RPMI8226 (cell line): ENCODE data around the gene COL27A1.

Source experiments
- DNase-seq: peaks from one replicate; pipeline ENCODE4 v3.0.0-alpha.2; 2015

The COL27A1 gene

DNA sequence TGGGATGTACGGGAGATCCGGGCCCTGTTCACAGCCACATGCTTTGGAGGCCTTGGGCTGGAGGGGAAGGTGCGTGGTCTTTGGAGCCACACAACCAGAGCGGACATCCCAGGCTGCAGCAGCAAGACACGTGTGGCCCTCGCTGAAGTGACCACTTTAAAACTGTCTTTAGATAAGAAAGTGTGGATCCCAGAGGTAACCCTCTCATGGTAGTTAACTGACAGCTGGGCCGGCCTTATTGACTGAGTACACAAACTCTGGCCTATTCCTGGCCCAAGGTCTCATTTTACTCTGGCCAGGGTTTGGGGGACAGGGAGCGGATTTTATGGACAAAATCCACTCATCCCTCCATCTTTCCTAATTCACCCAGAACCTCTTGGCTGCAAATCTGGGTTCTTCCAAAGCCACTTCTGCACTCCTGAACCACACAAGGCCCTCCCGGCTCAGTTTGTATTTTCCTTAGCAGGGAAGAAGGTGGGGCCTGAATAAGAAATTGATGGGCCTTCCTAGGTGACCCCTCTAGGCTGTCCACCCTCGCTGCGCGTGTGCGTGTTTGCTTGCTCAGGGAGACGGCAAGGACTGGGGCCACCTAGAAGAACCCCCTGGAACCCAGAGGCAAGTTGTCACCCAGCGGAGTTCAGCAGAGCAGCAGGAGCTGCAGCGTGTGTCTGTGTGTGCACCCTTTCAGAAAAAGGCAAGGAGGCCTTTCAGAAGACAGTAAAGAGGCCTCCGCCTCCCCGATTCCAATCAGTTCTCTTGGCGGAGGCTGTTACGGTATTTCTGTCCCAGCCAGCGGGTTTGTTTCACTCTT lies 94.3 kb downstream of the COL27A1 start:
- DNase-seq: no peak

- no peak for DNase-seq
These were observed 94.9 kb downstream of the COL27A1 start for GRCh38 chr9:114250235-114250568.

DNA sequence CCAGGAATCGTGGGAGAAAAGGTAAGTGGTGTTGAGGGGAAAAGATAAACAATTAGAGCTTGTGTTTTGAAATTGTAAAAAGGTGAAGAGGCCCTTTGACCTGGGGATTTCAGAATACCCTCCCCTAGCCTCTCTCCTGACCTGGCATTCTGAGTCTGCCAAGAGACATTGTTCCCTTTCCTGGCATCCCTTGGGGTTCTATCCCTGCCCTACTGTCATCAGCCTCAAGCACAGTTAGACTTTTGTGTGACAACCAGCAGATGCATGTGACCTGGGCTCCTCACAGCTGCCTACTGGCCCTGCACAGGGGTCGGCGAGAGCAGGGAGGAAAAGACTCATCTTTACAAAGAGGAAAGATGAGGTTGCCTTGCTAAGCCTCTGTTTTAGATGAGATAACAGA lies 95.3 kb downstream of the COL27A1 start:
- no peak for DNase-seq

- DNase-seq: no peak
These were observed 97.1 kb downstream of the COL27A1 start for GRCh38 chr9:114252394-114252793.

GRCh38 chr9:114256827-114257328 lies 101.5 kb downstream of the COL27A1 start:
- no peak for DNase-seq

DNA sequence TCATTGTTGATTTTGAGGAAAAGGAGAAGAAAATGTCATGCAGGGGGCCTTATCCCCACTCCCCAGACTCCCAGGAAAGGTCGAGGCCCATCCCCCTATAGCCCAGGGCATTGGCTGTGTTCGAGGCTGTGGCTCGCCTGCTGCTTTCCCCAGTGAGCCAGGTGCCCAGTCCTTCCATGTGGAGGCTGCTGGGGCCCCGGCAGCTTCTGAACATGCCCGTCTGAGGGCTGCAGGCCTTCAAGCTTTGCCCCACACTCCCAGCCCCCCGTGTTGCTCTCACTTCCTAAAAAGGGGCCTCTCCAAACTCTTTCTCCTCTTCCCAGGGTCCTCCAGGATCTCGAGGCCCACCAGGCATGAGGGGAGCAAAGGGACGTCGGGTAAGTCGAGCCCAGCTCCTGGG lies 102.9 kb downstream of the COL27A1 start:
- DNase-seq: no peak

GRCh38 chr9:114258866-114259797 lies 103.8 kb downstream of the COL27A1 start:
- no peak for DNase-seq

- DNase-seq: no peak
These were observed 104.6 kb downstream of the COL27A1 start for GRCh38 chr9:114259798-114260523.

DNA sequence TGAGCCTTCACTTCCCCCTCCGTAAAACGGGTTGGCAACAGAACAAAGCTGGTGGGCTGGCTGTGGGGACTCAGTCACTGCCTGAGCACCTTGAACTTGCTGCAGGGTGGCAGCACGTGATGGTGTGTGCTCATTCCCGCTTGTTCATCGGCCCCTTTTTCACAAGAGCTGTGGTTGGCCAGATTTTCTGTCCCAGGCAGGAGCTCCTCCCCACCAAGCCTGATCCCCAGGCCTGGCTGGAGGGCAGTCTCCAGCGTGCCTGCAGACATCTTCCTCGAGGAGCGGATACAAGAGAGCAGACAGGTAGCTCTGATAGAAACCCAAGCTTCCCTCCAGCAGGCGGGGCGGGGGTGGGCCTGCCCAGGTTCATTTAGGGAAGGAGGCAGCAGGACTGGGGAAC lies 105.7 kb downstream of the COL27A1 start:
- no peak for DNase-seq

DNA sequence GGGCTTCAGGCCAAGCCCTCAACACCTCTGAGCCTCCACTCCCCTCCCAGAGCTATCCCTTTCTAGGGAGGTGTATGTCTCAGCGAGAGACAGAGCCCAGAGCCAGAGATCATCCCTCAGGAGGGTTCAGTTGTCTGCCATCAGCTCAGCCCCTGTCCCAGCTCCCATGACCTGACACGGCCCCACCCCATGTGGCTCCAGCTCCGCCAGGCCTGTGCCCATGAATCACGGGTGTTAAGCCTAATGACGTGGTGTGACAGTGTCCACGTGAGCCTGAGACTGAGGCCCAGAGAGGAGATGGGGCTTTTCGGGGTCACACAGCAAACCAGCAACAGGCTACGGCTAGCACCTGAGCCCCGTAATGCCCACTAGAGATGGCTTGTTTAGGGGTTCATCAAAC lies 106.7 kb downstream of the COL27A1 start:
- no peak for DNase-seq

- no peak for DNase-seq
These were observed 108.6 kb downstream of the COL27A1 start for GRCh38 chr9:114263853-114264510.

DNA sequence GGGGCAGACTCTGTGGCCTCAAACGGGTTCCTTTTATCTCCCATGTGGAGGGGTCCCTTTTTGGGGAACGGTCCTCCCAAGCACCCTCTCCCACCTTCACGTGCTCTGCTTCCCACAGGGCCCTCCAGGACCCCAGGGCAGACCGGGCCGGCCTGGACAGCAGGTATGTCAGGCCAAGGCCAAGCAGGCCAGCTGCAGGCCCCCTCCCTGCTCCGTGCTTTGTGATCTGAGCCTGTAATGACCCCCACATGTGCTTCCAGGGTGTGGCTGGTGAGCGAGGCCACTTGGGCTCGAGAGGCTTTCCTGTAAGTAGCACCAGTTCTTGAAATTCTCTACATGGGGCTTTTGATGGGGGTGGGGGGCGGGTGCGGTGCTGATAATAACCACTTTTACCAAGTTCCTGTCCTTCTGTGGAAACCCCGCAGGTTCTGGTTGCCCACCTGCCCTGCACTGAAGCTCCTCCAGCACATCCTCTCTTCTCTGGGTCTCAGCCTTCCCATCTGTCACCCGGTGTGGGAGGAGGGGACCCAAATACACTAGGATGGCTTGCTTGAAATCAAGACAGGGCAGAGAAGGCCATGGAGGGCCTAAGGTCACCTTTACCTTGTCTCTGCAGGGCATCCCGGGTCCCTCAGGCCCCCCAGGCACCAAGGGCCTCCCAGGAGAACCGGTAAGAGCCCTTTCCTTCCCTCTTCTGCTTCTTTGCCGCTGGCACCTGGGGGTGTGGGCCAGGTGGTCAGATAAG lies 109.6 kb downstream of the COL27A1 start:
- DNase-seq: no peak

GRCh38 chr9:114266969-114267368 lies 111.6 kb downstream of the COL27A1 start:
- DNase-seq: no peak

- DNase-seq: no peak
These were observed 113.7 kb downstream of the COL27A1 start for GRCh38 chr9:114269023-114269422.

- DNase-seq: no peak
These were observed 115.0 kb downstream of the COL27A1 start for GRCh38 chr9:114270120-114270975.

- no peak for DNase-seq
These were observed 116.5 kb downstream of the COL27A1 start for GRCh38 chr9:114271556-114272510.

DNA sequence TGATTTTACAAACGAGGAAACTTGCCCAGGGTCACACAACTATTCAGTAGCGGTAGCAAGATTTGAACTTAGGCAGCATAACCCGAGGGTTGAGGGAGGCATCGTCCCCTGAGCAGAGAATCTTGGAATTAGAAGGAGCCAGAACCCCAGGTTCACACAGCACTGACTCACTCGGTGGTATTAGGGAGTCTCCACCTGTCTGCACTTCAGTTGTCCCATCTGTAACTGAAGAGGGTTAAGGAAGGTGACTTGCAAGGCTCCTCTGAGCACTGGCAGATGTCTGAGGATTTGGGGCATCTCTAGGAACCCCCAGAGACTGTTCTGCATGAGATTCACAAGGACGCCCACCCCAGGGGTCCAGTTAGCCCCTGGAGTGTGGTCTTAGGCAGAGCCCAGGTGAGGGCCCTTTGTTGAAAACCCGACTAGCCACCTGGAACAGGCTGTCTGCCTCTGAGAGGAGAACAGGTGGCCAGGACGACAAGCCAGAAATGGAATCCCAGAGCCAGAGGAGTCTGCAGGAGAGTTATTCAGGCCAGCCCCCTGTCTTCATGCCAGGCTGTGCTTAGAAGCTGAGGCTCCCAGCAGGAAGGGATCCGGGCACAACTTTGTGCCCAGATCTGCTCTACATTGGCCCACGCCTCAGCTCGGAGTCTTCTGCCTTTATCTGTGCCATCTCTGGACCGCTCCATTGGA lies 117.5 kb downstream of the COL27A1 start:
- no peak for DNase-seq

GRCh38 chr9:114273461-114273881 lies 118.1 kb downstream of the COL27A1 start:
- DNase-seq: no peak

- no peak for DNase-seq
These were observed 118.9 kb downstream of the COL27A1 start for GRCh38 chr9:114274217-114274616.
